Mesenchymal stem cell (in vitro differentiated cells and primary cell): ENCODE measurements around the gene TMEM88. TPM values are rescaled to one million over a fixed set of nuclear protein-coding genes. Genes with fewer than 3 reads are reported as not detected.

ENCODE experiments used
- DNase-seq: peaks from one replicate; pipeline ENCODE4 v3.0.0-alpha.2; 2013
- H2AFZ ChIP-seq: one replicate; pipeline ENCODE4 v1.6.1; 2013; ENCODE audit warnings: low read depth, mild to moderate bottlenecking, control low read depth, inconsistent platforms, low read length, moderate library complexity
- H2AK5ac ChIP-seq: 2 replicates; pipeline ENCODE4 v1.6.1; 2013; ENCODE audit warnings: low read length, moderate library complexity, mild to moderate bottlenecking, inconsistent platforms; ENCODE audit not compliant: severe bottlenecking
- H2BK120ac ChIP-seq: one replicate; pipeline ENCODE4 v1.6.1; 2013; ENCODE audit warnings: low read depth, mild to moderate bottlenecking, inconsistent platforms, low read length, moderate library complexity
- H2BK12ac ChIP-seq, 2 experiments: one replicate each; pipeline ENCODE4 v1.6.1; 2013; ENCODE audit warnings: inconsistent platforms in 2 of 2, low read length in 2 of 2, mild to moderate bottlenecking in 2 of 2, moderate library complexity in 2 of 2, control low read depth in 1 of 2
- H2BK15ac ChIP-seq: one replicate; pipeline ENCODE4 v1.6.1; 2013; ENCODE audit warnings: mild to moderate bottlenecking, low read depth, inconsistent platforms; ENCODE audit not compliant: poor library complexity, severe bottlenecking
- H2BK5ac ChIP-seq: 2 replicates; pipeline ENCODE4 v1.6.1; 2013; ENCODE audit warnings: low read depth, mild to moderate bottlenecking, low read length, control low read depth, inconsistent platforms; ENCODE audit not compliant: poor library complexity, severe bottlenecking
- H3K14ac ChIP-seq, 2 experiments: one replicate each; pipeline ENCODE4 v1.6.1; 2013; ENCODE audit warnings: inconsistent platforms in 2 of 2, low read length in 2 of 2, control low read depth in 1 of 2, mild to moderate bottlenecking in 1 of 2, moderate library complexity in 1 of 2
- H3K18ac ChIP-seq, 2 experiments: one replicate each; pipeline ENCODE4 v1.6.1; 2013; ENCODE audit warnings: inconsistent platforms in 2 of 2, low read length in 2 of 2, control low read depth in 1 of 2, low read depth in 1 of 2, mild to moderate bottlenecking in 1 of 2
- H3K23ac ChIP-seq, 2 experiments: one replicate each; pipeline ENCODE4 v1.6.1; 2013; ENCODE audit warnings: inconsistent platforms in 2 of 2, low read length in 2 of 2, mild to moderate bottlenecking in 2 of 2, moderate library complexity in 2 of 2, control low read depth in 1 of 2
- H3K27ac ChIP-seq: 2 replicates; pipeline ENCODE4 v1.5.1; 2013; ENCODE audit warnings: mild to moderate bottlenecking, moderate library complexity, low read length, control low read depth, inconsistent platforms; ENCODE audit not compliant: poor library complexity, severe bottlenecking
- H3K27me3 ChIP-seq, 2 experiments: 2 replicates each; pipeline versions ENCODE4 v1.6.1 to v1.7.0; 2013; ENCODE audit warnings: low read length in 2 of 2, mild to moderate bottlenecking in 2 of 2, moderate library complexity in 2 of 2, control low read depth in 1 of 2, inconsistent platforms in 1 of 2; ENCODE audit not compliant: control insufficient read depth in 1 of 2, insufficient read depth in 1 of 2
- H3K36me3 ChIP-seq, 2 experiments: 2 replicates each; pipeline versions ENCODE4 v1.6.1 to v1.7.0; 2013; ENCODE audit warnings: low read length in 2 of 2, control low read depth in 1 of 2, inconsistent platforms in 1 of 2, low read depth in 1 of 2, mild to moderate bottlenecking in 1 of 2; ENCODE audit not compliant: insufficient read depth in 2 of 2, control insufficient read depth in 1 of 2
- H3K4ac ChIP-seq, 2 experiments: one replicate each; pipeline ENCODE4 v1.6.1; 2013; ENCODE audit warnings: inconsistent platforms in 2 of 2, low read length in 2 of 2, mild to moderate bottlenecking in 2 of 2, moderate library complexity in 2 of 2, control low read depth in 1 of 2, low read depth in 1 of 2
- H3K4me1 ChIP-seq: 2 replicates; pipeline ENCODE4 v1.6.1; 2013; ENCODE audit warnings: low read depth, low read length, control low read depth; ENCODE audit not compliant: control insufficient read depth, insufficient read depth
- H3K4me2 ChIP-seq: 2 replicates; pipeline ENCODE4 v1.6.1; 2013; ENCODE audit warnings: low read length, mild to moderate bottlenecking, inconsistent platforms; ENCODE audit not compliant: poor library complexity, severe bottlenecking
- H3K4me3 ChIP-seq, 2 experiments: 2 replicates each; pipeline versions ENCODE4 v1.5.1 to v1.7.0; 2013; ENCODE audit warnings: low read length in 2 of 2, mild to moderate bottlenecking in 2 of 2, control low read depth in 1 of 2, low read depth in 1 of 2; ENCODE audit not compliant: insufficient read depth in 1 of 2
- H3K79me1 ChIP-seq: replicated peaks from 2 replicates; pipeline ENCODE4 v1.6.1; 2013; ENCODE audit warnings: mild to moderate bottlenecking, control low read depth, low read length, inconsistent platforms; ENCODE audit not compliant: poor library complexity, severe bottlenecking
- H3K9ac ChIP-seq: 2 replicates; pipeline ENCODE4 v1.7.0; 2013; ENCODE audit warnings: mild to moderate bottlenecking, low read length, moderate library complexity
- H3K9me3 ChIP-seq: 2 replicates; pipeline ENCODE4 v1.7.0; 2013; ENCODE audit warnings: mild to moderate bottlenecking, low read length; ENCODE audit not compliant: control insufficient read depth
- H4K8ac ChIP-seq: one replicate; pipeline ENCODE4 v1.6.1; 2013; ENCODE audit warnings: inconsistent platforms, mild to moderate bottlenecking, low read length, moderate library complexity
- H4K91ac ChIP-seq: one replicate; pipeline ENCODE4 v1.6.1; 2013; ENCODE audit warnings: mild to moderate bottlenecking, low read length, inconsistent platforms
- WGBS: methylation state at CpG from one replicate; pipeline ENCODE4 v1.1.7; 2013; ENCODE audit warnings: mixed read lengths; 5-methylcytosine and 5-hydroxymethylcytosine counted together
- polyA plus RNA-seq, 2 experiments: library from polyadenylated mRNA; stranded (reverse); fragments of 200-250 nt; gene quantifications; one replicate each; pipeline ENCODE4 v1.2.3, GENCODE V29; 2013

Gene TMEM88, protein sequence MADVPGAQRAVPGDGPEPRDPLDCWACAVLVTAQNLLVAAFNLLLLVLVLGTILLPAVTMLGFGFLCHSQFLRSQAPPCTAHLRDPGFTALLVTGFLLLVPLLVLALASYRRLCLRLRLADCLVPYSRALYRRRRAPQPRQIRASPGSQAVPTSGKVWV
- 79.2 TPM for polyA plus RNA-seq (2013, experiment 1 of 2)
- 76.9 TPM for polyA plus RNA-seq (2013, experiment 2 of 2)

DNA sequence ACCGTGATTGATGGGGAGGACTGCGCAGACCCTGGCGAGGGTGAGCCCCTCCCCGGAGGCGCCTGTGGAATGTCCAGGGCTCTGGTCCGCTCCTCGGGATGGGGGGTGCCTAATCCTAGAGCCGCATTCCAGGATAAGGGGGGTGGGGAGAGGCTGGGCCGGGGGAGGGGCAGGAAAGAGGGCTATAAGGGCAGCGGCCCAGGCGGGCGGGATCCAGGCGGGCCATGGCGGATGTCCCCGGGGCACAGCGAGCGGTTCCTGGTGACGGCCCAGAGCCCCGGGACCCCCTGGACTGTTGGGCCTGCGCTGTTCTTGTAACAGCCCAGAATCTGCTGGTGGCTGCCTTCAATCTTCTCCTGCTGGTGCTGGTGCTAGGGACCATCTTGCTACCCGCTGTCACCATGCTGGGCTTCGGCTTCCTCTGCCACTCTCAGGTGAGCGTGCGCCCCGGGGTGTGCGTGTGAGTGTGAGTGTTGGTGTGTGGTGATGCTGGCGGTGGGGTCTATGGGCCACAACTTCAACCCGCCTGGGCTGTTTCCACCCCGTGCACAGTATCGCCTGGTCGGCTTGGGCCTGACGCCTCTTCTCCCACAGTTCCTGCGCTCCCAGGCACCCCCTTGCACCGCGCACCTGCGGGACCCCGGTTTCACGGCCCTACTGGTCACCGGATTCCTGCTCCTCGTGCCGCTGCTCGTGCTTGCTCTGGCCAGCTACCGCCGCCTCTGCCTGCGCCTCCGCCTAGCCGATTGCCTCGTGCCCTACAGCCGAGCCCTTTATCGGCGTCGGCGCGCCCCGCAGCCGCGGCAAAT lies at the start of gene TMEM88:
Gene TMEM88, plus strand, starts transcription at position 216 of the 809 bp plus-strand sequence. Its CDS starts 9 bp downstream, at position 225.
- H3K36me3 ChIP-seq = peaks cover 41 to 42% of the 10 kb centered on the region in 2 experiments
- WGBS = 3% methylated on average over 47 of the region's 57 CpGs
- H3K14ac ChIP-seq = peak within 1 kb of the TSS in 1 of 2 experiments; percentile 87
- H3K27me3 ChIP-seq = no peaks in the 10 kb centered on the region
- peak within 1 kb of the TSS; percentile 77 for H3K4me2 ChIP-seq
- peak; percentile 50 for DNase-seq
- no peak within 1 kb of the TSS for H2BK5ac ChIP-seq
- H3K4ac ChIP-seq = peak within 1 kb of the TSS; percentile 55 to 87
- H4K91ac ChIP-seq = peak within 1 kb of the TSS; percentile 95
- H2AFZ ChIP-seq = no peak within 1 kb of the TSS
- H3K18ac ChIP-seq = peak within 1 kb of the TSS; percentile 71 to 97
- peak within 1 kb of the TSS; percentile 56 to 94 for H3K4me3 ChIP-seq
- peak within 1 kb of the TSS in 1 of 2 experiments; percentile 90 for H2BK12ac ChIP-seq
- H3K79me1 ChIP-seq = peaks cover 31% of the 10 kb centered on the region
- H3K23ac ChIP-seq = peak within 1 kb of the TSS in 1 of 2 experiments; percentile 81
- H3K27ac ChIP-seq = peak within 1 kb of the TSS; percentile 19
- H2BK15ac ChIP-seq = peak within 1 kb of the TSS; percentile 60
- peaks cover 37% of the 10 kb centered on the region for H3K4me1 ChIP-seq
- peak within 1 kb of the TSS; percentile 14 for H2AK5ac ChIP-seq
- H3K9ac ChIP-seq = peak within 1 kb of the TSS; percentile 96
- H2BK120ac ChIP-seq = peak within 1 kb of the TSS; percentile 39
- H3K9me3 ChIP-seq = no peaks in the 10 kb centered on the region
- H4K8ac ChIP-seq = peak within 1 kb of the TSS; percentile 30

- H3K4me1 ChIP-seq = peaks cover 3% of the 10 kb centered on the region
These were observed 48.3 kb upstream of the TMEM88 start for GRCh38 chr17:7806587-7806986.

GRCh38 chr17:7807206-7807605 lies 47.7 kb upstream of the TMEM88 start:
- no peak overlapping the region for H3K27ac ChIP-seq
- H3K9ac ChIP-seq = no peak overlapping the region
- H3K14ac ChIP-seq = no peak overlapping the region
- no peaks in the 10 kb centered on the region for H3K79me1 ChIP-seq
- H2BK12ac ChIP-seq = no peak overlapping the region
- DNase-seq = no peak
- no peak overlapping the region for H2BK120ac ChIP-seq
- no peak overlapping the region for H2AFZ ChIP-seq
- peaks cover 3% of the 10 kb centered on the region for H3K4me1 ChIP-seq
- no peaks in the 10 kb centered on the region for H3K36me3 ChIP-seq
- no peak overlapping the region for H2BK15ac ChIP-seq
- 93% methylated on average over 21 of the region's 21 CpGs for WGBS
- peaks cover 23 to 28% of the 10 kb centered on the region in 2 experiments for H3K27me3 ChIP-seq
- no peak overlapping the region for H2BK5ac ChIP-seq
- no peak overlapping the region for H2AK5ac ChIP-seq
- H3K4ac ChIP-seq = no peak overlapping the region
- H3K4me3 ChIP-seq = no peak overlapping the region
- H4K8ac ChIP-seq = no peak overlapping the region
- H3K9me3 ChIP-seq = no peaks in the 10 kb centered on the region
- no peak overlapping the region for H3K4me2 ChIP-seq
- H3K23ac ChIP-seq = no peak overlapping the region
- no peak overlapping the region for H3K18ac ChIP-seq
- H4K91ac ChIP-seq = no peak overlapping the region

More at GRCh38 chr17:7806587-7806986, 48.3 kb upstream of the TMEM88 start:
- H3K4me3 ChIP-seq = no peak overlapping the region
- no peak for DNase-seq
- no peak overlapping the region for H3K18ac ChIP-seq
- no peak overlapping the region for H2BK5ac ChIP-seq
- no peak overlapping the region for H3K23ac ChIP-seq
- H3K4ac ChIP-seq = no peak overlapping the region
- no peaks in the 10 kb centered on the region for H3K36me3 ChIP-seq
- no peak overlapping the region for H3K14ac ChIP-seq
- H2AFZ ChIP-seq = no peak overlapping the region
- H2BK12ac ChIP-seq = no peak overlapping the region
- H3K9me3 ChIP-seq = no peaks in the 10 kb centered on the region
- no peak overlapping the region for H2AK5ac ChIP-seq
- no peak overlapping the region for H2BK120ac ChIP-seq
- H3K4me2 ChIP-seq = no peak overlapping the region
- no peak overlapping the region for H4K91ac ChIP-seq
- H3K79me1 ChIP-seq = no peaks in the 10 kb centered on the region
- no peak overlapping the region for H3K27ac ChIP-seq
- peaks cover 22 to 35% of the 10 kb centered on the region in 2 experiments for H3K27me3 ChIP-seq
- H3K9ac ChIP-seq = no peak overlapping the region
- WGBS = 84% methylated on average over 3 of the region's 6 CpGs
- no peak overlapping the region for H4K8ac ChIP-seq
- no peak overlapping the region for H2BK15ac ChIP-seq

- H3K27ac ChIP-seq = no peak overlapping the region
- H3K27me3 ChIP-seq = peaks cover 22 to 23% of the 10 kb centered on the region in 2 experiments
- H2AK5ac ChIP-seq = no peak overlapping the region
- no peak for DNase-seq
- H2BK120ac ChIP-seq = no peak overlapping the region
- H2BK12ac ChIP-seq = no peak overlapping the region
- WGBS = 70% methylated on average over 10 of the region's 11 CpGs
- no peak overlapping the region for H2BK5ac ChIP-seq
- H3K23ac ChIP-seq = no peak overlapping the region
- no peaks in the 10 kb centered on the region for H3K9me3 ChIP-seq
- H3K14ac ChIP-seq = no peak overlapping the region
- no peak overlapping the region for H3K9ac ChIP-seq
- peaks cover 2% of the 10 kb centered on the region for H3K4me1 ChIP-seq
- H4K8ac ChIP-seq = no peak overlapping the region
- H3K36me3 ChIP-seq = no peaks in the 10 kb centered on the region
- no peak overlapping the region for H4K91ac ChIP-seq
- H2AFZ ChIP-seq = no peak overlapping the region
- H3K79me1 ChIP-seq = no peaks in the 10 kb centered on the region
- H3K18ac ChIP-seq = no peak overlapping the region
- no peak overlapping the region for H3K4ac ChIP-seq
- no peak overlapping the region for H2BK15ac ChIP-seq
- no peak overlapping the region for H3K4me2 ChIP-seq
- no peak overlapping the region for H3K4me3 ChIP-seq
These were observed 45.6 kb upstream of the TMEM88 start for GRCh38 chr17:7809086-7809790.
